ENCODE results near the gene PALLD.

DNA sequence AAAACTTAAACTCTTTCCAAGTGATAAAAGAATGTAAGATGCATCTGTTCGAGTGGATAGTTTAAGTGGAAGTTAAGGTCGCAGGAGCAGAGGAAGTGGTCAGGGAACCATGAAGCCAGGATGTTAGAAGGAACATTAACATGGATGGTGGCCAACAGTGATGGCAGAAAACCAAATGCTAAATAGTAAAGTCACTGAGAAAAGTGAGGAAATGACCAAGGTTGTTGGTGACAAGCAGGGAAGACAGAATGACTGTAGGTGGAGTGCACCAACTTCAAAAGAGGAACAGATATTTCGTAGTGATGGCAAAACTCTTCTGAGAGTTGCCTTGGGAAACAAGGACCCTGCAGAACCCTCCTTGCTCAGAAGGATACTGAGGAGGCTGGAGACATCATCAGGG lies 226.2 kb downstream of the PALLD start:
- no peak for TF ChIP-seq CREM (CRISPR knock-in tag; IDR thresholded peaks at IDR 0.05)
- TF ChIP-seq, protein P1, sequence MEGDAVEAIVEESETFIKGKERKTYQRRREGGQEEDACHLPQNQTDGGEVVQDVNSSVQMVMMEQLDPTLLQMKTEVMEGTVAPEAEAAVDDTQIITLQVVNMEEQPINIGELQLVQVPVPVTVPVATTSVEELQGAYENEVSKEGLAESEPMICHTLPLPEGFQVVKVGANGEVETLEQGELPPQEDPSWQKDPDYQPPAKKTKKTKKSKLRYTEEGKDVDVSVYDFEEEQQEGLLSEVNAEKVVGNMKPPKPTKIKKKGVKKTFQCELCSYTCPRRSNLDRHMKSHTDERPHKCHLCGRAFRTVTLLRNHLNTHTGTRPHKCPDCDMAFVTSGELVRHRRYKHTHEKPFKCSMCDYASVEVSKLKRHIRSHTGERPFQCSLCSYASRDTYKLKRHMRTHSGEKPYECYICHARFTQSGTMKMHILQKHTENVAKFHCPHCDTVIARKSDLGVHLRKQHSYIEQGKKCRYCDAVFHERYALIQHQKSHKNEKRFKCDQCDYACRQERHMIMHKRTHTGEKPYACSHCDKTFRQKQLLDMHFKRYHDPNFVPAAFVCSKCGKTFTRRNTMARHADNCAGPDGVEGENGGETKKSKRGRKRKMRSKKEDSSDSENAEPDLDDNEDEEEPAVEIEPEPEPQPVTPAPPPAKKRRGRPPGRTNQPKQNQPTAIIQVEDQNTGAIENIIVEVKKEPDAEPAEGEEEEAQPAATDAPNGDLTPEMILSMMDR (IDR thresholded peaks at IDR 0.05), result no peak
- TF ChIP-seq, protein P2, sequence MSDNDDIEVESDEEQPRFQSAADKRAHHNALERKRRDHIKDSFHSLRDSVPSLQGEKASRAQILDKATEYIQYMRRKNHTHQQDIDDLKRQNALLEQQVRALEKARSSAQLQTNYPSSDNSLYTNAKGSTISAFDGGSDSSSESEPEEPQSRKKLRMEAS (CRISPR knock-in tag; IDR thresholded peaks at IDR 0.05), result no peak
- TF ChIP-seq NFE2L1 (CRISPR knock-in tag; IDR thresholded peaks at IDR 0.05), result no peak
- TF ChIP-seq, protein P3, sequence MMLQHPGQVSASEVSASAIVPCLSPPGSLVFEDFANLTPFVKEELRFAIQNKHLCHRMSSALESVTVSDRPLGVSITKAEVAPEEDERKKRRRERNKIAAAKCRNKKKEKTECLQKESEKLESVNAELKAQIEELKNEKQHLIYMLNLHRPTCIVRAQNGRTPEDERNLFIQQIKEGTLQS (CRISPR knock-in tag; conservative IDR thresholded peaks at IDR 0.05), result no peak
- no peak for TF ChIP-seq SP1 (CRISPR knock-in tag; conservative IDR thresholded peaks at IDR 0.05)
- TF ChIP-seq NFYB (CRISPR knock-in tag; conservative IDR thresholded peaks at IDR 0.05; ENCODE audit: low read depth), result no peak
- no peak for TF ChIP-seq SMAD3 (CRISPR knock-in tag; IDR thresholded peaks at IDR 0.05; ENCODE audit: borderline replicate concordance)

All from WTC11 (cell line).